Transverse colon (tissue), 3 donors: ENCODE data around the gene CCNQ.

Experiments used
- POLR2A ChIP-seq: fragments of 450-650 bp; IDR thresholded peaks from one replicate; pipeline ENCODE4 v1.6.1; 2016; ENCODE audit warnings: antibody characterized with exemption, mild to moderate bottlenecking, moderate library complexity
- TF ChIP-seq, protein P1 (sequence below), 5 experiments: fragments of 200-600 bp in 3 of 5; fragments of 450-650 bp in 2 of 5; sonication (generic) in 3 of 5; IDR thresholded peaks; 1 replicate in 2 of 5; 2 replicates in 3 of 5; pipeline ENCODE4 v1.5.1; 2016 to 2017; ENCODE audit warnings: antibody characterized with exemption in 5 of 5, inconsistent platforms in 3 of 5, mild to moderate bottlenecking in 2 of 5, moderate library complexity in 1 of 5

DNA sequence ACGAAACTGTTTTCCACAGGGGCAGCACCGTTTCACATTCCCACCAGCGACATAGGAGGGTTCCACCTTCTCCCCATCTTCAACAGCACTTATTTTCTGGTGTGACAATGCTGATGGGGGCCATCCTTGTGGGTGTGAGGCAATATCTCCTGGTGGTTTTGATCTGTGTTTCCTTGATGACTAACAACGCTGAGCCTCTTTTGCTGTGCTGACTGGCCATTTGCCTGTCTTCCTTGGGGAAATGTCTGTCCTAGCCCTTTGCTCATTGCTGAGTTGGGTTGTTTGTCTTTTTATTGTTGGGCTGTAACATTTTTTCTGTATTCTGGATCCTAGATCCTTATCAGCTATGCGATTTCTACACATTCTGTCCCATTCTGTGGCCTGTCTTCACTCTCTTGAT, 47.8 kb downstream of the CCNQ start:
- TF ChIP-seq, protein P1, sequence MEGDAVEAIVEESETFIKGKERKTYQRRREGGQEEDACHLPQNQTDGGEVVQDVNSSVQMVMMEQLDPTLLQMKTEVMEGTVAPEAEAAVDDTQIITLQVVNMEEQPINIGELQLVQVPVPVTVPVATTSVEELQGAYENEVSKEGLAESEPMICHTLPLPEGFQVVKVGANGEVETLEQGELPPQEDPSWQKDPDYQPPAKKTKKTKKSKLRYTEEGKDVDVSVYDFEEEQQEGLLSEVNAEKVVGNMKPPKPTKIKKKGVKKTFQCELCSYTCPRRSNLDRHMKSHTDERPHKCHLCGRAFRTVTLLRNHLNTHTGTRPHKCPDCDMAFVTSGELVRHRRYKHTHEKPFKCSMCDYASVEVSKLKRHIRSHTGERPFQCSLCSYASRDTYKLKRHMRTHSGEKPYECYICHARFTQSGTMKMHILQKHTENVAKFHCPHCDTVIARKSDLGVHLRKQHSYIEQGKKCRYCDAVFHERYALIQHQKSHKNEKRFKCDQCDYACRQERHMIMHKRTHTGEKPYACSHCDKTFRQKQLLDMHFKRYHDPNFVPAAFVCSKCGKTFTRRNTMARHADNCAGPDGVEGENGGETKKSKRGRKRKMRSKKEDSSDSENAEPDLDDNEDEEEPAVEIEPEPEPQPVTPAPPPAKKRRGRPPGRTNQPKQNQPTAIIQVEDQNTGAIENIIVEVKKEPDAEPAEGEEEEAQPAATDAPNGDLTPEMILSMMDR (IDR thresholded peaks at IDR 0.05), result no peak
- TF ChIP-seq POLR2A, result no peak
